Measurements from ENCODE around the gene ISG15.
A peak's percentile ranks its signal among the peaks of the same experiment; 100 is the strongest.

ISG15 gene

GRCh38 chr1:1039145-1039910 lies 26.0 kb downstream of the ISG15 start:
- no peak for TF ChIP-seq EZH2 (IDR thresholded peaks at IDR 0.05)
- TF ChIP-seq POLR2AphosphoS5 (IDR thresholded peaks at IDR 0.05; ENCODE audit: borderline replicate concordance, low read depth, low read length): no peak
- TF ChIP-seq FOXP2 (optimal IDR thresholded peaks at IDR 0.05; ENCODE audit: control extremely low read depth, extremely low read length, insufficient read depth): no peak
- Histone ChIP-seq H3K4me3 (no peak overlapping the region; the same call in 1 of the 2 replicates), H3K36me3 (ENCODE audit: insufficient read depth, low read length) (peaks cover 14% of the 10 kb centered on the region; the same call in 1 of the 2 replicates), H3K9ac (ENCODE audit: insufficient read length) (no peak overlapping the region), H3K27ac (no peak overlapping the region), H3K9me3 (ENCODE audit: low read depth, low read length) (no peaks in the 10 kb centered on the region)
- no peak for DNase-seq (ENCODE audit: low read depth, low spot score)

- Histone ChIP-seq H3K27ac (no peak overlapping the region), H3K36me3 (ENCODE audit: insufficient read depth, low read length) (peaks cover 20% of the 10 kb centered on the region; the same call in 1 of the 2 replicates), H3K4me3 (peak overlapping the region; percentile 72), H3K9me3 (ENCODE audit: low read depth, low read length) (no peaks in the 10 kb centered on the region), H3K9ac (ENCODE audit: insufficient read length) (no peak overlapping the region)
- peak; percentile 40 for DNase-seq (ENCODE audit: low read depth, low spot score)
- TF ChIP-seq POLR2AphosphoS5 (IDR thresholded peaks at IDR 0.05; ENCODE audit: borderline replicate concordance, low read depth, low read length): peak; percentile 48; the same call in 1 of the 2 replicates
- no peak for TF ChIP-seq FOXP2 (optimal IDR thresholded peaks at IDR 0.05; ENCODE audit: control extremely low read depth, extremely low read length, insufficient read depth)
Observed at GRCh38 chr1:1040004-1040991, 27.0 kb downstream of the ISG15 start.

GRCh38 chr1:1041092-1041523 lies 27.8 kb downstream of the ISG15 start:
- Histone ChIP-seq H3K4me3 (no peak overlapping the region), H3K9ac (ENCODE audit: insufficient read length) (no peak overlapping the region), H3K27ac (no peak overlapping the region), H3K36me3 (ENCODE audit: insufficient read depth, low read length) (peaks cover 22% of the 10 kb centered on the region; the same call in 1 of the 2 replicates), H3K9me3 (ENCODE audit: low read depth, low read length) (no peaks in the 10 kb centered on the region)
- DNase-seq (ENCODE audit: low read depth, low spot score): no peak
- no peak for TF ChIP-seq EZH2 (IDR thresholded peaks at IDR 0.05)
- TF ChIP-seq POLR2AphosphoS5 (IDR thresholded peaks at IDR 0.05; ENCODE audit: borderline replicate concordance, low read depth, low read length): no peak
- TF ChIP-seq FOXP2 (optimal IDR thresholded peaks at IDR 0.05; ENCODE audit: control extremely low read depth, extremely low read length, insufficient read depth): no peak

- TF ChIP-seq FOXP2 (optimal IDR thresholded peaks at IDR 0.05; ENCODE audit: control extremely low read depth, extremely low read length, insufficient read depth) (no peak), POLR2AphosphoS5 (IDR thresholded peaks at IDR 0.05; ENCODE audit: borderline replicate concordance, low read depth, low read length) (no peak), EZH2 (IDR thresholded peaks at IDR 0.05) (no peak)
- H3K9me3 ChIP-seq (ENCODE audit: low read depth, low read length): no peaks in the 10 kb centered on the region
- no peak for DNase-seq (ENCODE audit: low read depth, low spot score)
- H3K4me3 ChIP-seq: no peak overlapping the region
- peaks cover 30% of the 10 kb centered on the region; the same call in 1 of the 2 replicates for H3K36me3 ChIP-seq (ENCODE audit: insufficient read depth, low read length)
- no peak overlapping the region for H3K27ac ChIP-seq
- no peak overlapping the region for H3K9ac ChIP-seq (ENCODE audit: insufficient read length)
Observed at GRCh38 chr1:1041873-1042272, 28.6 kb downstream of the ISG15 start.

- Histone ChIP-seq H3K36me3 (ENCODE audit: insufficient read depth, low read length) (peaks cover 39% of the 10 kb centered on the region; the same call in 1 of the 2 replicates), H3K4me3 (no peak overlapping the region), H3K9ac (ENCODE audit: insufficient read length) (no peak overlapping the region), H3K9me3 (ENCODE audit: low read depth, low read length) (no peaks in the 10 kb centered on the region), H3K27ac (no peak overlapping the region)
- no peak for TF ChIP-seq EZH2 (IDR thresholded peaks at IDR 0.05)
- no peak for TF ChIP-seq POLR2AphosphoS5 (IDR thresholded peaks at IDR 0.05; ENCODE audit: borderline replicate concordance, low read depth, low read length)
- TF ChIP-seq FOXP2 (optimal IDR thresholded peaks at IDR 0.05; ENCODE audit: control extremely low read depth, extremely low read length, insufficient read depth): no peak
- no peak for DNase-seq (ENCODE audit: low read depth, low spot score)
Observed at GRCh38 chr1:1042835-1043234, 29.5 kb downstream of the ISG15 start.

GRCh38 chr1:1043411-1043810 lies 30.1 kb downstream of the ISG15 start:
- H3K4me3 ChIP-seq: no peak overlapping the region
- no peak overlapping the region for H3K9ac ChIP-seq (ENCODE audit: insufficient read length)
- H3K27ac ChIP-seq: no peak overlapping the region
- H3K9me3 ChIP-seq (ENCODE audit: low read depth, low read length): no peaks in the 10 kb centered on the region
- TF ChIP-seq POLR2AphosphoS5 (IDR thresholded peaks at IDR 0.05; ENCODE audit: borderline replicate concordance, low read depth, low read length) (no peak), EZH2 (IDR thresholded peaks at IDR 0.05) (no peak), FOXP2 (optimal IDR thresholded peaks at IDR 0.05; ENCODE audit: control extremely low read depth, extremely low read length, insufficient read depth) (no peak)
- peaks cover 39% of the 10 kb centered on the region; the same call in 1 of the 2 replicates for H3K36me3 ChIP-seq (ENCODE audit: insufficient read depth, low read length)
- no peak for DNase-seq (ENCODE audit: low read depth, low spot score)

- no peak for TF ChIP-seq FOXP2 (optimal IDR thresholded peaks at IDR 0.05; ENCODE audit: control extremely low read depth, extremely low read length, insufficient read depth)
- TF ChIP-seq EZH2 (IDR thresholded peaks at IDR 0.05): no peak
- TF ChIP-seq POLR2AphosphoS5 (IDR thresholded peaks at IDR 0.05; ENCODE audit: borderline replicate concordance, low read depth, low read length): no peak
Observed at GRCh38 chr1:1043921-1044320, 30.6 kb downstream of the ISG15 start.

More at GRCh38 chr1:1043921-1044320, 30.6 kb downstream of the ISG15 start:
- DNase-seq (ENCODE audit: low read depth, low spot score): no peak
- no peak overlapping the region for H3K9ac ChIP-seq (ENCODE audit: insufficient read length)
- peaks cover 39% of the 10 kb centered on the region; the same call in 1 of the 2 replicates for H3K36me3 ChIP-seq (ENCODE audit: insufficient read depth, low read length)
- H3K9me3 ChIP-seq (ENCODE audit: low read depth, low read length): no peaks in the 10 kb centered on the region
- no peak overlapping the region for H3K27ac ChIP-seq
- no peak overlapping the region for H3K4me3 ChIP-seq
